MCF 10A (cell line): ENCODE data around the gene CTXN2. TPM values are rescaled to one million over a fixed set of nuclear protein-coding genes. Genes with fewer than 3 reads are reported as not detected.

Experiments
- BruUV-seq: library from RNA; stranded (reverse); fragments of 400-500 nt; replicated peaks from 2 replicates; lab custom pipeline; 2021; lab: Mats Ljungman, UMichigan
- CTCF ChIA-PET: fragments of 300-600 bp; sonication (Branson Sonifier 250); formaldehyde crosslinking; extraction: SDS; loops from one replicate; lab custom pipeline; 2021; ENCODE audit warnings: antibody characterized with exemption, inconsistent platforms; lab: Yijun Ruan, JAX
- POLR2A ChIA-PET: fragments of 300-600, 350-650 bp; sonication (Branson Sonifier 250); formaldehyde crosslinking; extraction: SDS; loops from one replicate; lab custom pipeline; 2020; ENCODE audit warnings: antibody characterized with exemption, inconsistent platforms; lab: Yijun Ruan, JAX
- DNase-seq: peaks from one replicate; pipeline ENCODE4 v3.0.0-alpha.2; 2018; ENCODE audit not compliant: unreplicated experiment
- H3K27ac Mint-ChIP-seq: one replicate; pipeline ENCODE4 v1.8.0; 2022; ENCODE audit warnings: mild to moderate bottlenecking, low read depth, mixed read lengths; ENCODE audit not compliant: unreplicated experiment
- H3K27me3 Mint-ChIP-seq: one replicate; pipeline ENCODE4 v1.8.0; 2022; ENCODE audit warnings: mixed read lengths; ENCODE audit not compliant: insufficient read depth, unreplicated experiment
- H3K36me3 Mint-ChIP-seq: one replicate; pipeline ENCODE4 v1.8.0; 2022; ENCODE audit warnings: mild to moderate bottlenecking, moderate library complexity, mixed read lengths; ENCODE audit not compliant: insufficient read depth, unreplicated experiment
- H3K4me1 Mint-ChIP-seq: one replicate; pipeline ENCODE4 v1.8.0; 2022; ENCODE audit warnings: mixed read lengths; ENCODE audit not compliant: insufficient read depth, unreplicated experiment
- H3K4me3 Mint-ChIP-seq: one replicate; pipeline ENCODE4 v1.8.0; 2022; ENCODE audit warnings: mild to moderate bottlenecking, moderate library complexity, mixed read lengths; ENCODE audit not compliant: unreplicated experiment
- H3K9me3 Mint-ChIP-seq: one replicate; pipeline ENCODE4 v1.8.0; 2022; ENCODE audit warnings: mixed read lengths; ENCODE audit not compliant: unreplicated experiment
- intact Hi-C: fragments of 100-400 bp; cut with micrococcal nuclease; formaldehyde crosslinking; loops from 2 replicates; pipeline ENCODE4 v1.14.1; 2022
- total RNA-seq: library from RNA; stranded (reverse); gene quantifications from 2 replicates; pipeline ENCODE4 v1.2.3, GENCODE V29; 2022
- TF ChIP-seq, protein P1 (sequence below): fragments of 200-600 bp; IDR thresholded peaks from one replicate; pipeline ENCODE4 v1.8.0; 2022; ENCODE audit warnings: antibody characterized with exemption, mild to moderate bottlenecking; ENCODE audit not compliant: unreplicated experiment

CTXN2 gene
- total RNA-seq, 1 experiment from 2014 or later = not detected

GRCh38 chr15:48147358-48147757, 44.1 kb upstream of the CTXN2 start:
- Mint-ChIP-seq H3K4me1 (peaks cover 30% of the 10 kb centered on the region), H3K36me3 (peaks cover 7% of the 10 kb centered on the region), H3K27me3 (no peaks in the 10 kb centered on the region), H3K4me3 (no peak overlapping the region), H3K9me3 (no peaks in the 10 kb centered on the region), H3K27ac (no peak overlapping the region)
- CTCF ChIA-PET = interaction anchor here (1.2 kb wide), 1 partner anchor 34 kb away, joined by 3 read pairs; no protein-coding TSS in a partner anchor
- POLR2A ChIA-PET = no interaction called here
- DNase-seq = no peak
- TF ChIP-seq, protein P1, sequence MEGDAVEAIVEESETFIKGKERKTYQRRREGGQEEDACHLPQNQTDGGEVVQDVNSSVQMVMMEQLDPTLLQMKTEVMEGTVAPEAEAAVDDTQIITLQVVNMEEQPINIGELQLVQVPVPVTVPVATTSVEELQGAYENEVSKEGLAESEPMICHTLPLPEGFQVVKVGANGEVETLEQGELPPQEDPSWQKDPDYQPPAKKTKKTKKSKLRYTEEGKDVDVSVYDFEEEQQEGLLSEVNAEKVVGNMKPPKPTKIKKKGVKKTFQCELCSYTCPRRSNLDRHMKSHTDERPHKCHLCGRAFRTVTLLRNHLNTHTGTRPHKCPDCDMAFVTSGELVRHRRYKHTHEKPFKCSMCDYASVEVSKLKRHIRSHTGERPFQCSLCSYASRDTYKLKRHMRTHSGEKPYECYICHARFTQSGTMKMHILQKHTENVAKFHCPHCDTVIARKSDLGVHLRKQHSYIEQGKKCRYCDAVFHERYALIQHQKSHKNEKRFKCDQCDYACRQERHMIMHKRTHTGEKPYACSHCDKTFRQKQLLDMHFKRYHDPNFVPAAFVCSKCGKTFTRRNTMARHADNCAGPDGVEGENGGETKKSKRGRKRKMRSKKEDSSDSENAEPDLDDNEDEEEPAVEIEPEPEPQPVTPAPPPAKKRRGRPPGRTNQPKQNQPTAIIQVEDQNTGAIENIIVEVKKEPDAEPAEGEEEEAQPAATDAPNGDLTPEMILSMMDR = no peak
- BruUV-seq = no TSS peak
- intact Hi-C loops = no loop called here

GRCh38 chr15:48149858-48150257, 41.6 kb upstream of the CTXN2 start:
- Mint-ChIP-seq H3K4me1 (peaks cover 12% of the 10 kb centered on the region), H3K27me3 (no peaks in the 10 kb centered on the region), H3K36me3 (peaks cover 12% of the 10 kb centered on the region), H3K4me3 (no peak overlapping the region), H3K27ac (peak overlapping the region; percentile 6), H3K9me3 (no peaks in the 10 kb centered on the region)
- ChIA-PET POLR2A (no interaction called here), CTCF (interaction anchor here (0.9 to 1.0 kb wide), 2 partner anchors 9 to 347 kb away, joined by 3 to 4 read pairs; no protein-coding TSS in a partner anchor)
- intact Hi-C loops = no loop called here
- no TSS peak for BruUV-seq
- DNase-seq = peak; percentile 4
- TF ChIP-seq, protein P1 = no peak

GRCh38 chr15:48153526-48153925, 37.9 kb upstream of the CTXN2 start:
- H3K27me3 Mint-ChIP-seq = no peaks in the 10 kb centered on the region
- POLR2A ChIA-PET = interaction anchor here (0.5 kb wide), 1 partner anchor 13 kb away, joined by 3 read pairs; no protein-coding TSS in a partner anchor
- no peak overlapping the region for H3K27ac Mint-ChIP-seq
- no peak for DNase-seq
- intact Hi-C loops = no loop called here
- peaks cover 6% of the 10 kb centered on the region for H3K36me3 Mint-ChIP-seq
- BruUV-seq = no TSS peak
- TF ChIP-seq, protein P1 = no peak
- no peak overlapping the region for H3K4me3 Mint-ChIP-seq
- no peaks in the 10 kb centered on the region for H3K9me3 Mint-ChIP-seq
- peaks cover 10% of the 10 kb centered on the region for H3K4me1 Mint-ChIP-seq
- CTCF ChIA-PET = interaction anchor here (0.6 to 1.0 kb wide), 2 partner anchors 54 to 165 kb away, joined by 3 read pairs; no protein-coding TSS in a partner anchor

- ChIA-PET CTCF (no interaction called here), POLR2A (interaction anchor here (1.8 kb wide), 1 partner anchor 9 kb away, joined by 7 read pairs; the partner anchor contains the start of gene MYEF2)
- Mint-ChIP-seq H3K4me1 (no peaks in the 10 kb centered on the region), H3K27me3 (no peaks in the 10 kb centered on the region), H3K4me3 (no peak overlapping the region), H3K9me3 (no peaks in the 10 kb centered on the region), H3K36me3 (peaks cover 6% of the 10 kb centered on the region), H3K27ac (no peak overlapping the region)
- TF ChIP-seq, protein P1 = no peak
- BruUV-seq = no TSS peak
- no peak for DNase-seq
- intact Hi-C loops = no loop called here
These were observed 22.8 kb upstream of the CTXN2 start for GRCh38 chr15:48168616-48169015.
